C4-2B (cell line): ENCODE measurements around the gene WDR37.

Experiments used
- CTCF ChIP-seq: fragments of 450-650 bp; conservative IDR thresholded peaks from 2 replicates; pipeline ENCODE4 v1.5.1; 2017; ENCODE audit warnings: mild to moderate bottlenecking
- ZFX ChIP-seq: fragments of 450-650 bp; IDR thresholded peaks from 2 replicates; pipeline ENCODE4 v1.6.1; 2017

DNA sequence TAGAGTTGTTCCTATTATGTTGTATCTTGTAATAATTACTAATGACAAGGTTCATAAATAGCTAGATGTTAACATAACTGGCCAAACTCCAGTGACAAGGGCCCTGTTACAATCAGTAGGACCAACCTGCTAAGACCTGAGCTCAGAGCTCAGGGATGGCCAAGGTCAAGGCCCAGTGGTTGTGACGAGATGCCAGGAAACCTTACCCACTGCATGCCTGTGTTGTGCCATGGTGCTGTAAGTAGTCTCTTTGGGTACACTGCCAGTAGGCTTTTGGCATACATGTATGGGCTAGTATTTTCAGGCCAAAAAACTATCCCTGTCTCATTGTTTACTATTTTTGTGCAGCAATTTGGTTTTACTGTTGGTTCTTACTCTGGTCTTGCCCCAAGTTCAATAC lies 22.6 kb upstream of the WDR37 start:
- TF ChIP-seq CTCF (no peak), ZFX (no peak)
